ENCODE measurements around the gene AGA. TPM values are rescaled to one million over a fixed set of nuclear protein-coding genes. Genes with fewer than 3 reads are reported as not detected.

The AGA gene
- total and polyA plus RNA-seq, 2 of the 4 experiments (the other 2 are of a cell fraction), result 26.3 to 38.5 TPM

DNA sequence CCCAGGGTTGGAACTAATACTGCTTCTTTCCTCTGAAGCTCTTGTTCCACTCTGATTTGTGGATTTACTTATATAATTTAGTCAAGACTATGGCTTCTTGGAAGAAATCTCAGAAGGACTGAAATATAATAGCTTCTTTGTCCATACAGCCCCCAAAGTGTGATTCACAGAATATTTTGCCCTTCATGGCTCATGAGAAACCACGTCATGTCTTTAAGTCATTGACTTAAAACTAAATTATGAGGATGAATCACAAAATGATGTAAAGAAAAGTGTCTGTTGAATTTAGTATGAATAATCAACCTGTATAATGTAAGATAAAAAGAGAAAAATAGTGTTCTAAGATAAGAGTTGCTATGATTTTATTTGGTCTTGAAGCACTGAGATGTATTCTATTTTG is 43.3 kb upstream of the AGA start:
- H3K56ac ChIP-seq (ENCODE audit: extremely low read depth, insufficient read depth, low read length), result peak overlapping the region; percentile 91
- H4K91ac ChIP-seq (ENCODE audit: insufficient read depth, low read depth, low read length), result peak overlapping the region; percentile 10
- H2BK120ac ChIP-seq (ENCODE audit: low read depth, low read length), result peak overlapping the region; percentile 75
- H3K18ac ChIP-seq (ENCODE audit: low read depth, low read length), result peak overlapping the region; percentile 63; the same call in 1 of the 2 replicates
- dilution Hi-C loops (cut with HindIII; ENCODE audit: low sequenced_read_pairs, unreplicated experiment) (no loop called here), in situ Hi-C loops (cut with MboI; ENCODE audit: low sequenced_read_pairs) (no loop called here), intact Hi-C loops (cut with micrococcal nuclease) (no loop called here)
- peak; percentile 98 for DNase-seq
- peak overlapping the region; percentile 23; the same call in 1 of the 3 replicates for H2BK15ac ChIP-seq (ENCODE audit: low read depth, low read length)
- peaks cover 0 to 3% of the 10 kb centered on the region in 2 experiments; a peak in 1 of 4 replicates for H3K79me1 ChIP-seq (ENCODE audit: low read depth in 1 of 2, low read length in 2 of 2)
- H4K20me1 ChIP-seq (ENCODE audit: insufficient read depth, low read length), result no peaks in the 10 kb centered on the region
- H3K4me1 ChIP-seq (ENCODE audit: control insufficient read depth, insufficient read depth, low read length), result peaks cover 14% of the 10 kb centered on the region
- peak overlapping the region; percentile 7; the same call in 1 of the 2 replicates for H3K4me2 ChIP-seq (ENCODE audit: low read depth, low read length)
- no CpG with 5 or more reads among the region's 1 CpG for WGBS, 2 experiments (ENCODE audit: extremely low coverage in 2 of 2, insufficient read length in 1 of 2)
- peak overlapping the region; percentile 96; the same call in 1 of the 2 replicates for H3K27ac ChIP-seq (ENCODE audit: insufficient read depth, low read length)
- POLR2A ChIA-PET (ENCODE audit: unreplicated experiment), result no interaction called here
- peak; percentile 9 for ATAC-seq (ENCODE audit: low read depth)
- H2AK9ac ChIP-seq (replicated peaks; ENCODE audit: low read depth, low read length, poor library complexity), result no peak overlapping the region
- peak overlapping the region; percentile 11; the same call in 1 of the 2 replicates for H4K5ac ChIP-seq (ENCODE audit: low read depth, low read length)
- no peak overlapping the region for H2AFZ ChIP-seq (replicated peaks; ENCODE audit: low read length, poor library complexity)
- no peak overlapping the region; the same call in 1 of the 2 replicates for H3K9ac ChIP-seq (ENCODE audit: low read depth, low read length)
- peak overlapping the region; percentile 87 to 90 for H4K8ac ChIP-seq (ENCODE audit: low read depth in 2 of 2, low read length in 2 of 2)
- TF ChIP-seq CEBPB (IDR thresholded peaks at IDR 0.05; ENCODE audit: low read depth, low read length), result peak; percentile 5; the same call in 1 of the 2 replicates
- peak; percentile 31; the same call in 1 of the 2 replicates for TF ChIP-seq BHLHE40 (IDR thresholded peaks at IDR 0.05; ENCODE audit: low read depth, low read length)
- no peak for TF ChIP-seq RAD21 (IDR thresholded peaks at IDR 0.05; ENCODE audit: low read length)
- TF ChIP-seq FOS (IDR thresholded peaks at IDR 0.05; ENCODE audit: low read depth, low read length), result peak; percentile 74
- no peak; the same call in 1 of the 2 replicates for TF ChIP-seq RFX5 (IDR thresholded peaks at IDR 0.05; ENCODE audit: low read depth, low read length)
- H2BK20ac ChIP-seq (ENCODE audit: low read depth, low read length), result peak overlapping the region; percentile 69
- H3K9me3 ChIP-seq (ENCODE audit: control insufficient read depth, insufficient read depth, low read length), result no peaks in the 10 kb centered on the region
- no TSS peak for BruUV-seq (replicated peaks)
- peak overlapping the region; percentile 99 for H2BK5ac ChIP-seq (ENCODE audit: low read depth, low read length, poor library complexity, severe bottlenecking)
- H3K27me3 ChIP-seq (ENCODE audit: control insufficient read depth, insufficient read depth, low read length), result no peaks in the 10 kb centered on the region
- H3K4me3 ChIP-seq (ENCODE audit: insufficient read depth, low read depth, low read length), result no peak overlapping the region
- peak overlapping the region; percentile 98; the same call in 1 of the 2 replicates for H3K4ac ChIP-seq (ENCODE audit: low read depth, low read length)
- H2AK5ac ChIP-seq (ENCODE audit: low read depth, low read length), result no peak overlapping the region
- CTCF ChIA-PET, result no interaction called here
- H3K9me1 ChIP-seq (ENCODE audit: insufficient read depth, low read length), result peaks cover 4% of the 10 kb centered on the region; the same call in 1 of the 2 replicates
- H3K23ac ChIP-seq (ENCODE audit: low read depth, low read length), result peak overlapping the region; percentile 28; the same call in 1 of the 2 replicates
- no peaks in the 10 kb centered on the region for H3K36me3 ChIP-seq (ENCODE audit: control insufficient read depth, insufficient read depth, low read length)
- peak overlapping the region; percentile 54 for H3K14ac ChIP-seq (replicated peaks; ENCODE audit: low read depth, low read length)
